H1 (cell line): Measurements from ENCODE around the gene ZFYVE21. TPM values are rescaled to one million over a fixed set of nuclear protein-coding genes. Genes with fewer than 3 reads are reported as not detected.

ENCODE experiments used
- CTCF ChIA-PET: fragments of 300-600 bp; sonication (Branson Sonifier 250); formaldehyde crosslinking; loops from one replicate; lab custom pipeline; 2021; ENCODE audit not compliant: partially characterized antibody; lab: Charles Lee
- POLR2A ChIA-PET: fragments of 300-600 bp; sonication (Branson Sonifier 250); formaldehyde crosslinking; loops from one replicate; lab custom pipeline; 2021; ENCODE audit warnings: inconsistent platforms; ENCODE audit not compliant: partially characterized antibody; lab: Charles Lee
- DNase-seq, 2 experiments: peaks; one replicate each; pipeline versions ENCODE4 v3.0.0 to v3.0.0-alpha.2; 2010 to 2022; ENCODE audit warnings: low spot score in 2 of 2, low read depth in 1 of 2, mixed read lengths in 1 of 2
- FAIRE-seq: peaks from 2 replicates; lab custom pipeline; 2011; peaks lifted over from hg19 to GRCh38; lab: Jason Lieb, UNC
- H2AFZ ChIP-seq: 2 replicates; pipeline ENCODE4 v1.8.1; 2012; ENCODE audit warnings: low read length, inconsistent platforms
- H2AK5ac ChIP-seq: 2 replicates; pipeline ENCODE4 v1.6.1; 2013; ENCODE audit warnings: low read depth, low read length
- H2BK120ac ChIP-seq: replicated peaks from 2 replicates; pipeline ENCODE3; 2013; ENCODE audit warnings: low read depth, low read length, inconsistent platforms
- H2BK12ac ChIP-seq: 2 replicates; pipeline ENCODE4 v1.6.1; 2013; ENCODE audit warnings: low read depth, low read length
- H2BK15ac ChIP-seq: 2 replicates; pipeline ENCODE4 v1.6.1; 2013; ENCODE audit warnings: low read length
- H2BK20ac ChIP-seq: 2 replicates; pipeline ENCODE4 v1.6.1; 2013; ENCODE audit warnings: low read length
- H2BK5ac ChIP-seq: 2 replicates; pipeline ENCODE4 v1.6.1; 2013; ENCODE audit warnings: low read depth, low read length
- H3K14ac ChIP-seq: 2 replicates; pipeline ENCODE4 v1.6.1; 2013; ENCODE audit warnings: inconsistent platforms; ENCODE audit not compliant: insufficient read length
- H3K18ac ChIP-seq: 2 replicates; pipeline ENCODE4 v1.6.1; 2013; ENCODE audit warnings: low read length; ENCODE audit errors: extremely low read depth
- H3K23ac ChIP-seq: 2 replicates; pipeline ENCODE4 v1.6.1; 2013; ENCODE audit warnings: inconsistent platforms; ENCODE audit not compliant: insufficient read length
- H3K23me2 ChIP-seq: 2 replicates; pipeline ENCODE4 v1.6.1; 2013; ENCODE audit warnings: low read depth, low read length
- H3K27ac ChIP-seq: 2 replicates; pipeline ENCODE4 v1.6.1; 2011; ENCODE audit warnings: low read depth, low read length, inconsistent platforms
- H3K27me3 ChIP-seq, 4 experiments: replicated peaks in 1 of 4; 1 replicate in 1 of 4; 2 replicates in 3 of 4; pipeline versions ENCODE4 v1.6.1 to v1.8.1; 2011 to 2013; ENCODE audit warnings: low read length in 3 of 4, mild to moderate bottlenecking in 3 of 4, inconsistent platforms in 2 of 4, mixed read lengths in 2 of 4, moderate library complexity in 1 of 4; ENCODE audit not compliant: control insufficient read depth in 3 of 4, insufficient read depth in 3 of 4; ENCODE audit errors: extremely low read depth in 1 of 4
- H3K36me3 ChIP-seq, 4 experiments: 2 replicates each; pipeline versions ENCODE4 v1.6.1 to v1.8.1; 2011 to 2013; ENCODE audit warnings: mild to moderate bottlenecking in 4 of 4, low read length in 3 of 4, moderate library complexity in 2 of 4, control low read depth in 1 of 4, inconsistent platforms in 1 of 4; ENCODE audit not compliant: insufficient read depth in 4 of 4, control insufficient read depth in 2 of 4
- H3K4ac ChIP-seq: replicated peaks from 2 replicates; pipeline ENCODE3; 2013; ENCODE audit warnings: low read length, low read depth, mixed read lengths, inconsistent platforms; ENCODE audit not compliant: insufficient read length
- H3K4me1 ChIP-seq, 4 experiments: replicated peaks in 1 of 4; 1 replicate in 1 of 4; 2 replicates in 3 of 4; pipeline versions ENCODE4 v1.6.1 to v1.8.1; 2011 to 2013; ENCODE audit warnings: low read length in 3 of 4, inconsistent platforms in 2 of 4, mixed read lengths in 1 of 4; ENCODE audit not compliant: insufficient read depth in 4 of 4, control insufficient read depth in 3 of 4
- H3K4me2 ChIP-seq, 2 experiments: 2 replicates each; pipeline versions ENCODE4 v1.6.1 to v1.8.1; 2011 to 2013; ENCODE audit warnings: low read depth in 2 of 2, low read length in 2 of 2, control low read depth in 1 of 2, inconsistent platforms in 1 of 2, mild to moderate bottlenecking in 1 of 2; ENCODE audit not compliant: insufficient read depth in 1 of 2
- H3K4me3 ChIP-seq, 4 experiments: fragments of 200-600, 300-600 bp in 1 of 4; sonication (generic), shearing (Covaris generic), sonication (Bioruptor Twin) in 1 of 4; 2 replicates each; pipeline versions ENCODE4 v1.5.1 to v1.8.1; 2011 to 2016; ENCODE audit warnings: low read length in 4 of 4, low read depth in 3 of 4, control low read depth in 2 of 4, inconsistent platforms in 2 of 4, mild to moderate bottlenecking in 2 of 4, mixed read lengths in 1 of 4, moderate library complexity in 1 of 4; ENCODE audit not compliant: insufficient read depth in 2 of 4; ENCODE audit errors: extremely low read depth in 1 of 4
- H3K56ac ChIP-seq: replicated peaks from 2 replicates; pipeline ENCODE3; 2013; ENCODE audit warnings: low read depth, mild to moderate bottlenecking, mixed read lengths, low read length, inconsistent platforms; ENCODE audit not compliant: insufficient read length
- H3K79me1 ChIP-seq: 2 replicates; pipeline ENCODE4 v1.6.1; 2013; ENCODE audit warnings: low read depth, low read length, control low read depth
- H3K79me2 ChIP-seq, 2 experiments: 2 replicates each; pipeline versions ENCODE4 v1.6.1 to v1.8.1; 2012 to 2013; ENCODE audit warnings: low read length in 2 of 2, mild to moderate bottlenecking in 2 of 2, inconsistent platforms in 1 of 2; ENCODE audit not compliant: insufficient read depth in 2 of 2, control insufficient read depth in 1 of 2
- H3K9ac ChIP-seq, 4 experiments: replicated peaks in 1 of 4; 1 replicate in 1 of 4; 2 replicates in 3 of 4; pipeline versions ENCODE4 v1.6.1 to v1.8.1; 2011 to 2013; ENCODE audit warnings: low read depth in 3 of 4, low read length in 3 of 4, control low read depth in 2 of 4, mild to moderate bottlenecking in 2 of 4, moderate library complexity in 2 of 4, inconsistent platforms in 1 of 4; ENCODE audit errors: extremely low read depth in 1 of 4
- H3K9me3 ChIP-seq, 2 experiments: 2 replicates each; pipeline versions ENCODE4 v1.6.1 to v1.8.1; 2012 to 2013; ENCODE audit warnings: mild to moderate bottlenecking in 2 of 2, moderate library complexity in 2 of 2, control low read depth in 1 of 2, inconsistent platforms in 1 of 2, low read depth in 1 of 2, low read length in 1 of 2, mixed read lengths in 1 of 2; ENCODE audit not compliant: insufficient read depth in 2 of 2
- H4K20me1 ChIP-seq, 2 experiments: replicated peaks in 1 of 2; 2 replicates each; pipeline versions ENCODE3 to v1.8.1; 2011 to 2013; ENCODE audit warnings: inconsistent platforms in 2 of 2, low read length in 2 of 2, mild to moderate bottlenecking in 1 of 2; ENCODE audit not compliant: insufficient read depth in 2 of 2, control insufficient read depth in 1 of 2
- H4K5ac ChIP-seq: 2 replicates; pipeline ENCODE4 v1.6.1; 2013; ENCODE audit warnings: low read length, low read depth, mixed read lengths, inconsistent platforms; ENCODE audit not compliant: insufficient read length
- H4K8ac ChIP-seq: 2 replicates; pipeline ENCODE4 v1.8.0; 2013; ENCODE audit warnings: mild to moderate bottlenecking, moderate library complexity, low read length, inconsistent platforms; ENCODE audit not compliant: insufficient read depth; ENCODE audit errors: extremely low read depth
- H4K91ac ChIP-seq: replicated peaks from 2 replicates; pipeline ENCODE3; 2013; ENCODE audit warnings: low read length, mixed read lengths, inconsistent platforms; ENCODE audit not compliant: insufficient read length
- KDM4A ChIP-seq: IDR thresholded peaks from one replicate; pipeline ENCODE4 v1.7.1; 2012; ENCODE audit warnings: low read depth, mild to moderate bottlenecking, moderate library complexity, low read length, inconsistent platforms; ENCODE audit not compliant: severe bottlenecking
- WGBS, 2 experiments: shearing (Covaris generic) in 1 of 2; methylation state at CpG; one replicate each; pipeline versions ENCODE4 v1.1.6 to v1.1.7; 2013 to 2015; ENCODE audit warnings: low lambda C conversion rate in 2 of 2, mixed read lengths in 2 of 2, inconsistent platforms in 1 of 2, low coverage in 1 of 2, missing lambda C conversion rate in 1 of 2; ENCODE audit not compliant: insufficient replicate concordance in 2 of 2, insufficient coverage in 1 of 2, insufficient read length in 1 of 2; ENCODE audit errors: extremely low coverage in 1 of 2, missing lambda C conversion rate in 1 of 2; 5-methylcytosine and 5-hydroxymethylcytosine counted together
- polyA plus RNA-seq, 7 experiments: library from polyadenylated mRNA; depleted of rRNA in 3 of 7; stranded (reverse) in 5 of 7; unstranded in 2 of 7; fragments of >200 nt in 5 of 7; fragments of 200-250 nt in 2 of 7; gene quantifications; 1 replicate in 5 of 7; 2 replicates in 1 of 7; 4 replicates in 1 of 7; pipeline versions ENCODE4 v1.2.1 to v1.2.3, GENCODE V29; 2011 to 2013; ENCODE audit warnings: missing spikeins in 2 of 7, mixed read lengths in 2 of 7
- total RNA-seq: library from RNA; stranded (reverse); fragmentation: NEBNext Ultra II Directional; extraction: Animal tissue kit (Norgen Biotek cat#: 25700); gene quantifications from 2 replicates; pipeline ENCODE4 v1.2.1, GENCODE V29; 2021

ZFYVE21 gene
- total and polyA plus RNA-seq, 2 of the 8 experiments (the other 6 are each of a cell fraction or from before 2014, with no cell fraction given), result 53.4 to 127 TPM

DNA sequence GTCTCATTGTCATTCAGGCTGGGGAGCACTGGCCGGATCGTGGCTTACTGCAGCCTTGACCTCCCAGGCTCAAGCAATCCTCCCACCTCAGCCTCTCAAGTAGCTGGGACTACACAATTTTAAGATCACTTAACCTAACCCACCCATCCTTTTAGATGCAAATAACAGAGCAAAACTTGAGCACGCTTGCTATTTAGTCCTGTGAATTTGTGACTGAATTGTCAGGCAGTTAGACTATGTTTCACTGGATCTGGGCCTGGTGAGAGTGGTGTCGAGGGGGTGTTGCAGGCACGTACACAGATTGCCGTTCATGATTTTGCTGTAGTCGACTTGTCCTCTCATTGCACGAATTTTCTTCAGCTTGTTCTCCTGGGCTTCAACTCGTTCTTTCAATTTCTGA, 38.2 kb downstream of the ZFYVE21 start:
- Histone ChIP-seq H3K23ac (no peak overlapping the region), H3K18ac (no peak overlapping the region), H4K5ac (no peak overlapping the region), H2BK20ac (no peak overlapping the region), H3K4me3 (no peak overlapping the region), H3K14ac (no peak overlapping the region), H2AFZ (no peak overlapping the region), H3K4me2 (no peak overlapping the region), H3K36me3 (no peaks in the 10 kb centered on the region), H3K9ac (no peak overlapping the region), H3K79me1 (no peaks in the 10 kb centered on the region), H3K27ac (no peak overlapping the region), H3K9me3 (no peaks in the 10 kb centered on the region), H3K4me1 (no peaks in the 10 kb centered on the region), H3K27me3 (no peaks in the 10 kb centered on the region), H3K23me2 (no peaks in the 10 kb centered on the region), H4K91ac (no peak overlapping the region), H4K8ac (no peak overlapping the region), H3K79me2 (no peaks in the 10 kb centered on the region), H3K4ac (no peak overlapping the region), H2BK120ac (no peak overlapping the region), H3K56ac (no peak overlapping the region), H2AK5ac (no peak overlapping the region), H2BK15ac (no peak overlapping the region), H4K20me1 (no peaks in the 10 kb centered on the region), H2BK5ac (no peak overlapping the region), H2BK12ac (no peak overlapping the region)
- WGBS, 2 experiments, result 83% methylated on average over 9 of the region's 9 CpGs; no CpG with 5 or more reads in 1 of the 2 experiments
- TF ChIP-seq KDM4A, result no peak
- ChIA-PET CTCF (interaction anchor here (0.9 kb wide), 2 partner anchors 9 to 228 kb away, joined by 3 to 5 read pairs; no protein-coding TSS in a partner anchor), POLR2A (interaction anchor here (1.2 kb wide), 1 partner anchor 36 kb away, joined by 3 read pairs; no protein-coding TSS in a partner anchor)
- FAIRE-seq (no peak), DNase-seq (no peak)
